Esophagus squamous epithelium (tissue), 4 donors: ENCODE measurements around the gene GBF1.

Experiments
- CTCF ChIP-seq, 6 experiments: fragments of 450-650 bp in 4 of 6; fragments of 200-600 bp in 2 of 6; sonication (generic) in 2 of 6; IDR thresholded peaks; one replicate each; pipeline ENCODE4 v1.5.1; 2016 to 2019; ENCODE audit warnings: antibody characterized with exemption in 6 of 6, mild to moderate bottlenecking in 4 of 6, moderate library complexity in 4 of 6
- POLR2A ChIP-seq, 4 donors: fragments of 450-650 bp; IDR thresholded peaks; one replicate each; pipeline ENCODE4 v1.6.1; 2017; ENCODE audit warnings: antibody characterized with exemption in 4 of 4, mild to moderate bottlenecking in 4 of 4, moderate library complexity in 3 of 4

DNA sequence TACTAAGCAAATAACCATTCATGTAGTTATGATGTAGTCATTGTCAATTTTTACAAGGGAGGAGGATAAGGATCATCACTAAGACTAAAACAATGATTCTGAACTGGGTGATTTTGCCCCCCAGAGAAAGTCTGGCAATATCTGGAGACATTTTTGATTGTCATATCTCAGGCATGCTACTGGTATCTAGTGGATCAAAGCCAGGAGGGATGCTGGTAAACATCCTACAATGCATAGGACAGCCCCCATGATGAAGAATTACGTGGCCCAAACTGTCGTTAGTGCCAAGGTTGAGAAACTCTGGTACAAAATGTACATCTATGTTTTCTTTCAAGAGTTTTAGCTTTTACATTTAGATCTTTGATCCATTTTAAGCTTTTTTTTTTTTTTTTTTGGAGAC is 57.3 kb downstream of the GBF1 start:
- TF ChIP-seq CTCF (IDR thresholded peaks at IDR 0.05) = no peak
- no peak for TF ChIP-seq POLR2A (IDR thresholded peaks at IDR 0.05)
